Measurements from ENCODE around the gene CSK.

CSK gene

DNA sequence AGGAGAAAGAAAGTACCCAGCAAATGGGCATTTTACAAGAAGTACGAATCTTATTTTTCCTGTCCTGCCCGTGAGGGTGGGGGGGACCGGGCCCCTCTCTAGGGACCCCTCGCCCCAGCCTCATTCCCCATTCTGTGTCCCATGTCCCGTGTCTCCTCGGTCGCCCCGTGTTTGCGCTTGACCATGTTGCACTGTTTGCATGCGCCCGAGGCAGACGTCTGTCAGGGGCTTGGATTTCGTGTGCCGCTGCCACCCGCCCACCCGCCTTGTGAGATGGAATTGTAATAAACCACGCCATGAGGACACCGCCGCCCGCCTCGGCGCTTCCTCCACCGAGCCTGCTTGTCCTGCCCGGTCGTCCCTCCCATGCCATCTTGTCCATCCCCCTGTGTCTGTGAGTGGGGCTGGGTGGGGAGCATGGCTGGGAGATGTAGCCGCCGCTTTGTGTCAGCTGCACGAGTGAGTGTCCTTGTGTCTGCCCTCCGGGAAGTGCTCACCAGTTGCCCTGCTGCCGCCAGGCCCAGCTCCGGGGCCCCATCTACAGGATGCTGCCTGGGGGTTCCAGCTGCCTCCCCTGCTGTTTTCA, 21.1 kb downstream of the CSK start:
- no peak for DNase-seq

GRCh38 chr15:74804935-74805334, 23.1 kb downstream of the CSK start:
- no peak for DNase-seq

GRCh38 chr15:74807282-74807681, 25.4 kb downstream of the CSK start:
- DNase-seq: no peak

DNA sequence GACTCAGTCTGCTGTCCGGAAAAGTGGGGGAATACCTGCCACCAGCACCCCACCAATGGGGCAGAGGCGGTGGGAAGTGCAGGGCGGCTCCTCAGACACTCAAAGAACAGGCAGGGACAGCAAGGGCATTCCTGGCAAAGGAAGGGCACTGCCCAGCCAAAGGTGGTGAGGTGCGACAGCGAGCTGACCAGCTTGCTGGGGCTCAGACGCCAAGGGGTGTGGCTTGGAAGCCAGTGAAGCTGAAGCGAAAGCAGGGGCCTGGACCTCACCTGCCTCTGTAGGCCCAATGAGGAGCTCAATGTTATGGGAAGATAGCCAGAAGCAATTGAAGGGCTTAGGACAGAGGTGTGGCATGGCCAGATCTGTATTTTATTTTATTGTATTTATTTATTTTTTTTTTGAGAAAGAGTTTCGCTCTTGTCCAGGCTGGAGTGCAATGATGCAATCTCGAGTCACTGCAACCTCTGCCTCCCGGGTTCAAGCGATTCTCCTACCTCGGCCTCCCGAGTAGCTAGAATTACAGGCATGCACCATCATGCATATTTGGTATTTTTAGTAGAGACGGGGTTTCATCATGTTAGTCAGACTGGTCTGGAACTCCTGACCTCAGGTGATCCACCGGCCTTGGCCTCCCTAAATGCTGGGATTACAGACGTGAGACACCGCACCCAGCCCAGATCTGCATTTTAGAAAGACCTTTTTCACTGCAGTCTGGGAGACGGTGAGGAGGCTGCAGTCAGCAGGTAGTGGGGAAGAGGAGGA, 26.4 kb downstream of the CSK start:
- no peak for DNase-seq

GRCh38 chr15:74808840-74809229, 27.0 kb downstream of the CSK start:
- no peak for DNase-seq

GRCh38 chr15:74809242-74809641, 27.4 kb downstream of the CSK start:
- DNase-seq: no peak

- DNase-seq: no peak
Observed at GRCh38 chr15:74809956-74810355, 28.1 kb downstream of the CSK start.

- DNase-seq: no peak
Observed at GRCh38 chr15:74812533-74812932, 30.7 kb downstream of the CSK start, which contains the start of gene LMAN1L. TSS of gene LMAN1L (plus strand) at chr15:74812835. CDS start at chr15:74812855, 20 bp downstream.

DNA sequence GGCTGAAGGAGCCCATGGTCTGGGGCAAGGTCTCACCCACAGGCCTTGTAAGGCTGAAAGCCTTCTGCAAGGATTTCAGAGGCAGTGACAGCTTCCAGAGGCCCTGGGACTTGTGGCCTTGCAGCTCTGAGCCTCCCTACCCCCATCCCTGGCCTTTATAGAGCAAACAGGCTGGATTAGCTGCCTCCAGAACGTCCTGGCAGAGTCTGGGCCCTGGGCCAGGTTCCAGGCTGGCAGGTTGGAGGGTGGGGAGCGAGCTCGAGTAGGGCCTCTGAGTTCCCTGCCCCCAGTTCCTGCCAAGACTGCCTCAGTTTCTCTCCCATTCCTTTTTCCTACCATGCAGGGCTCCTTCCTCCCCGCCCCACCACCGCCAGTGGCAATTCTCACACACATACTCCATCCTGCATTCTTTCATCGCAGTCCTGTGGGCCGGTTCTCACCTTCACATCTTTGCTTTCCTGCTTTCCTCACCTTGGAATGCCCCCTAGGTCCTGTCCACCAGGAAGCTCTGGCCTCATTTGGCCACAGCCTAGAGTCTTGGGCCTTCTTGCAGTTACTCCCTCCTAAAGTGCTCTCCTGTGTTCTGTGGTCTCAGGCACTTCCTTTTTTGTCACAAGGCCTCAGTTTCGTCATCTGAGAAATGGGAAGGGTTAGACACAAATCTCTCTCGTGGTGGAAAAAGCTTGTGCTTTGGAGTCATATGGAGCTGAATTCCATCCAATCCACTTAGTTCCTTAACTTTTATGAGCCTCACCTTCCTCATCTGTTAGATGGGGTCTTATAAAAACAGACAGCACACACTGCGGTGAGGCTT, 33.4 kb downstream of the CSK start:
- DNase-seq: no peak

DNA sequence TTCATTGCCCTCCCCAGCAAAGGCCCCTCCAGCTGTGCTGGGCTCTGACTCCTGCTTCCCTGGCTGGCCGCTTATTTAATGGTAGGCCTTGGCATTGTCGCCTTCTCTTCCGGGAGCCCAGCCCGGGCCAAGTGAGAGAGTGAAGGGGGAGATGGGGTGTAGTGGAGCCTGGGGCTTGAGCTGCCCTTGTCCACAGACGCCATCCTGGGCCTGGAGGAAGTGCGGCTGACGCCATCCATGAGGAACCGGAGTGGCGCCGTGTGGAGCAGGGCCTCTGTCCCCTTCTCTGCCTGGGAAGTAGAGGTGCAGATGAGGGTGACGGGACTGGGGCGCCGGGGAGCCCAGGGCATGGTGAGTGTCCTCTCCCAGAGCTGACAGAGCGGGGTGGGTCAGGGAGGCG, 34.1 kb downstream of the CSK start:
- no peak for DNase-seq

DNA sequence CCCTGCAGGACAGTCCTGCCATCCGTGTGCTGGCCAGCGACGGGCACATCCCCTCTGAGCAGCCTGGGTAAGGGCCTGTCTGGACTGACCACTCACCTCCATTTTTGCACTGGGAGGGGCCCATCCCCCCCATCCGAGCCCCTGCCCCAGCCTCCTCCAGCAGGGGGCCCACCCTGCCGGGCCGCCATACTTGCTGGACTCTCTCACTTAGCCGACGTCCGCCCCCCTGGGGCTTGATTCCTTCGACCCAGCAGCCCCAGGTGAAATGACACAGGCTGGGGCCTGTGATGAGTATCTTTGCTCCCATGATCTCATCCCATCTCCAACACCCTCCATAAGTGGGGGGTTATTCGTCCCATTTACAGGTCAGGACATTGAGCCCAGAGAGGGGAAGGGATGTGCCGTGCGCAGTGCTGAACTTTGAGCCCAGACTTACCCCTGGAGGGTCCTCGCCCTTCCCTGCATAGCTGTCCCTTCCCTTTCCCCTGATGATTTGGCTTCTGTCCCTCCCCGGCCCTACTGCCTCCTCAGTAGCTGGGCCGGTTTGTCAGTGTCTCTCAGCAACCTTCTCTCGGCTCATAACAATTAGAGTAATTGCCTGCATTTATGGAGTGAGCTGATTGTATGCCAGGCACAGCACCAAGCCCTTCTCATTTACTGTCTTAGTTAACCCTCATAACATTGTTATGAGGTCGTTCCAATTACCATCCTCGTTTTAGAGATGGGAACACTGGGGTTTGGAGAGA, 34.9 kb downstream of the CSK start:
- DNase-seq: no peak

- no peak for DNase-seq
Observed at GRCh38 chr15:74817370-74817737, 35.5 kb downstream of the CSK start.

DNA sequence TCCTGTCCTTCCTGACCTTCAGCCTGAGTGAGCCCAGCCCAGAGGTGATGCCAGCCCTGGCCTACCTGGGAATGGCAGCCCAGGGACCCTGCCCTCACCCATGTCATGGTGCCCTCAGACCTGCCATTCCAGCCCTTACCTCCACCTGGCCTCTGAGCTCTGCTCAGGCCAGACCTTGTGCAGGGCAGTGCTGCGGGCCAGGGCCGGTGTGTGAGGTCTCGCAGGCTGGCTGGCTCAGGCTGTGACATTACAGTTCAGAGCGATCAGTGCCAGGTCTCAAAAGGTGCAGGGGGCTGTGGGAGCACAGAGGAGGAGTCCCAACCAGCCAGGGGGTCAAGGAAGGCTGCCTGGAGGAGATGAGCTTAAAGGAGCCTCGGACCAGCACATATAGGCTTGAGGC, 38.2 kb downstream of the CSK start:
- DNase-seq: no peak

DNA sequence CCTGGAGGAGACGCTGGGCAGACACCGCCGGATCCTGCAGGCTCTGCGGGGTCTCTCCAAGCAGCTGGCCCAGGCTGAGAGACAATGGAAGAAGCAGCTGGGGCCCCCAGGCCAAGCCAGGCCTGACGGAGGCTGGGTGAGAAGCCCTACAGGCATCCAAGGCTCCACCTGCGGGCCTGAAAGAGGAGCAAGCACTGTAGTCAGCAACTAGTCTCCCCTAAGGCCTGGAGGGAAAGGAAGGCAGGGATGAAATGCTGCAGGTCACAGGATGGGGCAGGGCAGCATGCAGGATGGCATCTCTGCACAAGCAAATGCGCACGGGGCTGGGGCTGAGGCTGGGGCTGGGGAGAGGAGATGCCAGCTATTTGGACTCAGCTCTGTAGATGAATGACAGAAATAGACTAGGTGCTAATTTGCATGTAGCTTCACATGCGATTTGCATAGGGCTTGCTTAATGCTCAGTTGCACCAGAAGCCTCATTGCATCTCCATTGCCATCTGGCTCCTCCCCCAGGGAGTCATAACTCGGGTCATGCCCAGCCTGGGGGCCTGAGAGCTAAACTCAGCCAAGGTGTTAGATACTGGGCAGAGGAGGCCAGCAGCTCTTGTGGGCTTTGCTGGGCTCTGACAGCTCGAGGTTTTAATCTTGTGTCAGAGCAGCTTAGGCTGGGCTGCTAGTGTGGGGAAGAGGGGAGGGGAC, 39.4 kb downstream of the CSK start:
- no peak for DNase-seq

GRCh38 chr15:74821790-74822158, 39.9 kb downstream of the CSK start:
- no peak for DNase-seq

DNA sequence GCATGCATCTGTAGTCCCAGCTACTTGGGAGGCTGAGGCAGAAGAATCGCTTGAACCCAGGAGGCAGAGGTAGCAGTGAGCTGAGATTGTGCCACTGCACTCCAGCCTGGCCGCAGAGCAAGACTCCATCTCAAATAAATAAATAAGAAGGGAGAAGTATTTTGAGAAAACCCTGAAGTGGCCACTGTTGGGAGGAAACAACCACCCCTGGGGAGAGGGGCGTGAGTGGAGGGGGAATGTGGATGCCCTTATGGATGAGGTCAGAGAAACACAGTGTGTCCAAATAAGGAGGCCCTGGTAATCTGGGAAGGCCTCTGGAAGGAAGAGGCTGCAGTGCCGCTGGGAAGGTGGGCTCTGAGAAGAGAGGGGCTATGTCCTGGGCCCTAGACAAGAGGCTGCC, 40.4 kb downstream of the CSK start:
- no peak for DNase-seq

- no peak for DNase-seq
Observed at GRCh38 chr15:74823324-74823723, 41.4 kb downstream of the CSK start.

GRCh38 chr15:74824976-74825375, 43.1 kb downstream of the CSK start:
- DNase-seq: no peak

- no peak for DNase-seq
Observed at GRCh38 chr15:74825866-74826265, 44.0 kb downstream of the CSK start.

GRCh38 chr15:74826364-74826819, 44.5 kb downstream of the CSK start, which contains the start of gene CPLX3:
TSS of gene CPLX3 (plus strand) at chr15:74826627. CDS start at chr15:74826704, 77 bp downstream.
- no peak for DNase-seq

DNA sequence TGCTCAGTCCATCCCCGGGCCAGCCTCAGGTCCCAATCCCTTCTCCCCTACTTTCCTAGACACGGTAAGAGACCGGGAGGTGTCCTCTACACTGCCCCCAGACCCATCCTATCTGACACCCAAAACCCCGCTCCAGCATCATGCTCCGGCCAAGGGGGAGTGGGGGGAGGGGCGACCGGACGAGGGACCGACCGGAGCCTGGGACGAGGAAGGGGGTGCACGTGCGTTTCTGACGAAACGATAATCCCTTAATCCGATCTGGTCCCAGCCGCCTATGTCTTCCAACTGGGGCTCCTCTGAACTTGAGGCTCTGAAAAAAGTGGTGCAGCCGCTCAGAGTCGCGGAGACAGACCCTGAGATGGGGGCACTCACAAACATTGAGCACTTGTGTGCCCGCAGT, 45.0 kb downstream of the CSK start:
- DNase-seq: no peak

DNA sequence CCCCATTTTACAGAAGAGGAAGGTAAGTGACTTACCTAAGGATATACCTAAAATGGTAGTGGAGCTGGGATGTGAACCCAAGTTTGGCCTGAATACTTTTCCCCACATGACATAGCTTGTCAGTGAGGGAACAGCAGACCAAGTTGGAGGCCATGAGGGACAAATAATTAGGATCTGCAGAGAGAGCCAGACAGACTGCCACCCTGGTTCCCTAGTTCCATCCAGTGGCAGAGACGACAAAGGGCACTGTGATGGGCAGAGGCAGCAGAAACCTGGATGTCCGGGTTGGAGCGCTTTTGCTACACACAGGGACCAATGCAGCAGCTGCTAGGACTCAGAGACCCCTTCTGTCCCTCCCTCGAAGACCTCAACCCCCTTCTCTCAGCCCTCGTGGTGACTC, 45.7 kb downstream of the CSK start:
- no peak for DNase-seq

Measured in hippocampal formation (tissue), 2 donors.